Measurements from ENCODE around the gene HYAL4.

HYAL4 gene, protein sequence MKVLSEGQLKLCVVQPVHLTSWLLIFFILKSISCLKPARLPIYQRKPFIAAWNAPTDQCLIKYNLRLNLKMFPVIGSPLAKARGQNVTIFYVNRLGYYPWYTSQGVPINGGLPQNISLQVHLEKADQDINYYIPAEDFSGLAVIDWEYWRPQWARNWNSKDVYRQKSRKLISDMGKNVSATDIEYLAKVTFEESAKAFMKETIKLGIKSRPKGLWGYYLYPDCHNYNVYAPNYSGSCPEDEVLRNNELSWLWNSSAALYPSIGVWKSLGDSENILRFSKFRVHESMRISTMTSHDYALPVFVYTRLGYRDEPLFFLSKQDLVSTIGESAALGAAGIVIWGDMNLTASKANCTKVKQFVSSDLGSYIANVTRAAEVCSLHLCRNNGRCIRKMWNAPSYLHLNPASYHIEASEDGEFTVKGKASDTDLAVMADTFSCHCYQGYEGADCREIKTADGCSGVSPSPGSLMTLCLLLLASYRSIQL

DNA sequence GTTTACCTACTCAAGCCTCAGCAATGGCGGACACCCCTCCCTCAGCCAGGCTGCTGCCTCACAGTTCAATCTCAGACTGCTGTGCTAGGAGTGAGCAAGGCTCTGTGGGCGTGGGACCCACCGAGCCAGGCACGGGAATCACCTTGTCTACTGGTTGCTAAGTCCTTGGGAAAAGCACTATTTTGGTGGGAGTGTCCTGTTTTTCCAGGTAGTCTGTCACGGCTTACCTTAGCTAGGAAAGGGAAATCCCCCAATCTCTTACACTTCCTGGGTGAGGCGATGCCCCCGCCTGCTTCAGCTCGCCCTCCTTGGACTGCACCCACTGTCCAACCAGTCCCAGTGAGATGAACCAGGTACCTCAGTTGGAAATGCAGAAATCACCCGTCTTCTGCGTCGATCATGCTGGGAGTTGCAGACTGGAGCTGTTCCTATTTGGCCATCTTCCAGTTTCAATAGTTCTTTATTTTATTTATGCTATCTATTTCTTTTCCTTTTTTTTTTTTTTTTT, at the start of gene HYAL4:
Gene HYAL4, plus strand, starts transcription at position 458 of the 508 bp plus-strand sequence. CDS start 23,105 bp downstream, outside the sequence.
- TF ChIP-seq, protein P1, sequence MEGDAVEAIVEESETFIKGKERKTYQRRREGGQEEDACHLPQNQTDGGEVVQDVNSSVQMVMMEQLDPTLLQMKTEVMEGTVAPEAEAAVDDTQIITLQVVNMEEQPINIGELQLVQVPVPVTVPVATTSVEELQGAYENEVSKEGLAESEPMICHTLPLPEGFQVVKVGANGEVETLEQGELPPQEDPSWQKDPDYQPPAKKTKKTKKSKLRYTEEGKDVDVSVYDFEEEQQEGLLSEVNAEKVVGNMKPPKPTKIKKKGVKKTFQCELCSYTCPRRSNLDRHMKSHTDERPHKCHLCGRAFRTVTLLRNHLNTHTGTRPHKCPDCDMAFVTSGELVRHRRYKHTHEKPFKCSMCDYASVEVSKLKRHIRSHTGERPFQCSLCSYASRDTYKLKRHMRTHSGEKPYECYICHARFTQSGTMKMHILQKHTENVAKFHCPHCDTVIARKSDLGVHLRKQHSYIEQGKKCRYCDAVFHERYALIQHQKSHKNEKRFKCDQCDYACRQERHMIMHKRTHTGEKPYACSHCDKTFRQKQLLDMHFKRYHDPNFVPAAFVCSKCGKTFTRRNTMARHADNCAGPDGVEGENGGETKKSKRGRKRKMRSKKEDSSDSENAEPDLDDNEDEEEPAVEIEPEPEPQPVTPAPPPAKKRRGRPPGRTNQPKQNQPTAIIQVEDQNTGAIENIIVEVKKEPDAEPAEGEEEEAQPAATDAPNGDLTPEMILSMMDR (IDR thresholded peaks at IDR 0.05; ENCODE audit: control insufficient read depth, insufficient read depth, low read depth, low read length, missing control alignments): no peak
- no peak within 1 kb of the TSS for H3K4me3 ChIP-seq (ENCODE audit: control insufficient read depth, low read depth, low read length)
- DNase-seq (ENCODE audit: low read depth): no peak

DNA sequence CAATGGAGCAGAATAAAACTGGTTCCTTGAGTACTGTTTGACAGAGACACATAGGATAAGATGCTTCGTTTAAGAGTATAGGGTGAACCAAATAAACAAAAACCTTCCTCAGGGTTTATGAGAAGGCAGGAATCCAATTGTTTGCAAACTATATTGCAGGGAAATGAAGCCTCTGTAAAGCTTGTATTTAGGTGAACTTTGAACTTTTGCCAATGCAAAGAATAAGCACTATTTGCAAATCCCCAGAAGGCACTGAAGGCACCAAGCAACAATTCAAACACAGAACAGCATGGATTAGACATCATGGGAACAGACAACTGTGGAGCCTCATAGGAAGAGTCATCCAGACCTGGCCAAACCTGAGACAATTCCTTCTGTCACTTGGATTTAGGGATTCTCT, 49.1 kb upstream of the HYAL4 start:
- TF ChIP-seq, protein P1 (IDR thresholded peaks at IDR 0.05; ENCODE audit: control insufficient read depth, insufficient read depth, low read depth, low read length, missing control alignments): no peak
- no peak overlapping the region for H3K4me3 ChIP-seq (ENCODE audit: control insufficient read depth, low read depth, low read length)
- DNase-seq (ENCODE audit: low read depth): no peak

GRCh38 chr7:123796568-123796967, 48.4 kb upstream of the HYAL4 start:
- TF ChIP-seq, protein P1 (IDR thresholded peaks at IDR 0.05; ENCODE audit: control insufficient read depth, insufficient read depth, low read depth, low read length, missing control alignments): no peak
- no peak overlapping the region for H3K4me3 ChIP-seq (ENCODE audit: control insufficient read depth, low read depth, low read length)
- DNase-seq (ENCODE audit: low read depth): no peak

GRCh38 chr7:123797673-123798531, 47.1 kb upstream of the HYAL4 start:
- peak; percentile 45 for DNase-seq (ENCODE audit: low read depth)
- no peak overlapping the region for H3K4me3 ChIP-seq (ENCODE audit: control insufficient read depth, low read depth, low read length)
- TF ChIP-seq, protein P1 (IDR thresholded peaks at IDR 0.05; ENCODE audit: control insufficient read depth, insufficient read depth, low read depth, low read length, missing control alignments): peak; percentile 43

DNA sequence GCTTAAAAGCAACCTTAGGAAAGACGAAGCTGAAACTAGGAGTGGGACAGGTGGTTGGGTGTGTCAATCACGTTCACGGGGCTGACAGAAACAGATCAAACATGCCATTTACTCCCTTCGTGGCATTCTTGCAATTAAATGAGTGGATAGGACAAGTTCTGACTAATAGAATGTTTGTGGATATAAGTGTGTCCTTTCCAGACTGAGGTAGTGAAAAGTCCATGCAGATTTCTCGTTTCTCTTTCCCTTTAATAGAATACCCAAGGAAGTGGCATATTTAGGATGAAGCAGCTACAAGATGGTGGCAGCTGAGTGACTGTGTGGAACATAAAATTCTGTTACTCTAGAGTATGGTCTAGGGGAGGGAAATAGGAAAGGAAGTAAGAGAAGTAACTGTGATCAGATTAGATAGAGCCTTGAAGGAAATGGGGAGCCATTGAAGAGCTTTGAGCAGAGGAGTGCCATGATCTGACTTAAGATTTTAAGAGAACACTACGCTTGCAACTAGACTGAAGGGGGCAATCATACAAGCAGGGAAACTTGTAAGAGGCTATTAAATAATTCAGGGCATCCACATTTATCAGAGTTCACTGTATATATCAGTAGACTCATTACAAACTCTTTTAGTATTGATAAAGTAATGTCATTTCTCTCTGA, 46.3 kb upstream of the HYAL4 start:
- TF ChIP-seq, protein P1 (IDR thresholded peaks at IDR 0.05; ENCODE audit: control insufficient read depth, insufficient read depth, low read depth, low read length, missing control alignments): no peak
- no peak for DNase-seq (ENCODE audit: low read depth)
- H3K4me3 ChIP-seq (ENCODE audit: control insufficient read depth, low read depth, low read length): no peak overlapping the region

GRCh38 chr7:123802249-123802648, 42.7 kb upstream of the HYAL4 start:
- H3K4me3 ChIP-seq (ENCODE audit: control insufficient read depth, low read depth, low read length): no peak overlapping the region
- DNase-seq (ENCODE audit: low read depth): no peak
- TF ChIP-seq, protein P1 (IDR thresholded peaks at IDR 0.05; ENCODE audit: control insufficient read depth, insufficient read depth, low read depth, low read length, missing control alignments): no peak
